GM12878 (cell line): ENCODE results near the gene DUS4L. TPM values are rescaled to one million over a fixed set of nuclear protein-coding genes. Genes with fewer than 3 reads are reported as not detected.

Experiments
- ATAC-seq: fragments of 200-7000 bp; cut with Tn5 transposase; 3 replicates; pipeline ENCODE4 v1.9.1; 2020; ENCODE audit warnings: mild to moderate bottlenecking, moderate library complexity
- BruUV-seq: library from RNA; stranded (reverse); fragments of 400-500 nt; replicated peaks from 2 replicates; lab custom pipeline; 2021; lab: Mats Ljungman, UMichigan
- CTCF ChIA-PET: fragments of 300-600 bp; sonication (Branson Sonifier 250); formaldehyde crosslinking; extraction: SDS; loops from one replicate; lab custom pipeline; 2021; ENCODE audit warnings: inconsistent platforms; lab: Yijun Ruan, JAX
- POLR2A ChIA-PET: fragments of 350-600 bp; formaldehyde crosslinking; extraction: SDS; loops from one replicate; lab custom pipeline; 2021; ENCODE audit warnings: inconsistent platforms; lab: Charles Lee
- RAD21 ChIA-PET: fragments of 300-600 bp; sonication (Branson Sonifier 250); formaldehyde crosslinking; loops from one replicate; lab custom pipeline; 2023; ENCODE audit warnings: antibody characterized with exemption; ENCODE audit not compliant: unreplicated experiment; lab: Charles Lee
- SMC1A ChIA-PET: fragments of 300-600 bp; sonication (Branson Sonifier 250); formaldehyde crosslinking; loops from one replicate; lab custom pipeline; 2023; ENCODE audit not compliant: unreplicated experiment, uncharacterized antibody; lab: Charles Lee
- DNase-seq: peaks from one replicate; pipeline ENCODE4 v3.0.0-alpha.2; 2011; ENCODE audit warnings: low read depth, low spot score
- FAIRE-seq: peaks from 3 replicates; lab custom pipeline; 2011; peaks lifted over from hg19 to GRCh38; lab: Jason Lieb, UNC
- H2AFZ ChIP-seq: 2 replicates; pipeline ENCODE4 v1.6.0; 2011; ENCODE audit warnings: low read depth, low read length, control low read depth; ENCODE audit not compliant: control insufficient read depth
- H3K27ac ChIP-seq: 2 replicates; pipeline ENCODE4 v1.5.1; 2011; ENCODE audit warnings: control low read depth; ENCODE audit not compliant: control insufficient read depth, insufficient read depth
- H3K27me3 ChIP-seq, 2 experiments: replicated peaks in 1 of 2; 2 replicates each; pipeline versions ENCODE4 v1.6.0 to v1.6.1; 2011; ENCODE audit warnings: low read length in 1 of 2; ENCODE audit not compliant: control insufficient read depth in 2 of 2, insufficient read depth in 2 of 2
- H3K36me3 ChIP-seq, 2 experiments: 2 replicates each; pipeline ENCODE4 v1.5.1; 2011; ENCODE audit warnings: low read length in 1 of 2; ENCODE audit not compliant: control insufficient read depth in 2 of 2, insufficient read depth in 2 of 2
- H3K4me1 ChIP-seq: 2 replicates; pipeline ENCODE4 v1.6.1; 2011; ENCODE audit warnings: mild to moderate bottlenecking, low read length, moderate library complexity, mixed read lengths; ENCODE audit not compliant: control insufficient read depth, insufficient read depth
- H3K4me2 ChIP-seq: 2 replicates; pipeline ENCODE4 v1.6.0; 2011; ENCODE audit warnings: control low read depth; ENCODE audit not compliant: control insufficient read depth, insufficient read depth
- H3K4me3 ChIP-seq: fragments of 200-600 bp; sonication (generic); 2 replicates; pipeline ENCODE4 v1.5.1; 2016
- H3K79me2 ChIP-seq: 2 replicates; pipeline ENCODE4 v1.6.0; 2011; ENCODE audit warnings: low read length; ENCODE audit not compliant: control insufficient read depth, insufficient read depth
- H3K9ac ChIP-seq: 2 replicates; pipeline ENCODE4 v1.8.0; 2011; ENCODE audit warnings: low read length, control low read depth, mixed read lengths; ENCODE audit not compliant: control insufficient read depth, insufficient read depth
- H3K9me3 ChIP-seq: replicated peaks from 3 replicates; pipeline ENCODE4 v1.5.1; 2011; ENCODE audit warnings: mild to moderate bottlenecking, low read length; ENCODE audit not compliant: control insufficient read depth, insufficient read depth
- H4K20me1 ChIP-seq: 2 replicates; pipeline ENCODE4 v1.6.0; 2011; ENCODE audit not compliant: control insufficient read depth, insufficient read depth
- CHD2 ChIP-seq: IDR thresholded peaks from 2 replicates; pipeline ENCODE4 v1.6.1; 2011; ENCODE audit warnings: low read depth, low read length, improper control_type of control experiment, borderline replicate concordance
- ESRRA ChIP-seq: IDR thresholded peaks from 2 replicates; pipeline ENCODE4 v1.6.1; 2012; ENCODE audit warnings: mild to moderate bottlenecking, low read length, improper control_type of control experiment
- GATAD2B ChIP-seq: fragments of 450-650 bp; conservative IDR thresholded peaks from 2 replicates; pipeline ENCODE4 v1.6.1; 2017; ENCODE audit warnings: low read depth, mild to moderate bottlenecking, moderate library complexity
- HDGF ChIP-seq: fragments of 450-650 bp; IDR thresholded peaks from 2 replicates; pipeline ENCODE4 v1.6.1; 2016; ENCODE audit warnings: antibody characterized with exemption
- NBN ChIP-seq: fragments of 450-650 bp; IDR thresholded peaks from 2 replicates; pipeline ENCODE4 v1.6.1; 2016
- SIX5 ChIP-seq: IDR thresholded peaks from 2 replicates; pipeline ENCODE4 v1.6.1; 2011; ENCODE audit warnings: mild to moderate bottlenecking, low read depth, low read length, moderate library complexity; ENCODE audit not compliant: severe bottlenecking
- WGBS: methylation state at CpG from one replicate; pipeline ENCODE4 v1.1.6; 2016; ENCODE audit warnings: low lambda C conversion rate; ENCODE audit not compliant: insufficient replicate concordance, insufficient coverage; ENCODE audit errors: missing lambda C conversion rate; 5-methylcytosine and 5-hydroxymethylcytosine counted together
- in situ Hi-C: fragments of 300-500 bp; cut with MboI; formaldehyde crosslinking; loops from 9 replicates; pipeline ENCODE4 v1.14.3; 2018; ENCODE audit warnings: mixed read lengths
- intact Hi-C: fragments of 100-400 bp; cut with micrococcal nuclease; formaldehyde crosslinking; loops from one replicate; pipeline ENCODE4 v1.14.2; 2022; ENCODE audit not compliant: unreplicated experiment
- polyA plus RNA-seq, 11 experiments: library from polyadenylated mRNA; depleted of rRNA in 4 of 11; unstranded in 6 of 11; stranded (reverse) in 5 of 11; fragments of >200 nt; fragmentation: Nextera tagmentation in 4 of 11; fragmentation: Illumina TruSeq in 1 of 11; extraction: Ambion mirVana in 4 of 11; extraction: Trizol in 1 of 11; gene quantifications; 1 replicate in 1 of 11; 2 replicates in 10 of 11; pipeline versions ENCODE4 v1.2.1 to v1.2.3, GENCODE V29; 2011 to 2016; ENCODE audit warnings: inconsistent platforms in 2 of 11, missing spikeins in 2 of 11, low read depth in 1 of 11
- total RNA-seq, 4 experiments: library from RNA; depleted of rRNA in 3 of 4; stranded (reverse); fragments of >200 nt in 3 of 4; fragmentation: Illumina TruSeq in 1 of 4; extraction: Trizol in 1 of 4; gene quantifications; 2 replicates each; pipeline versions ENCODE4 v1.2.1 to v1.2.3, GENCODE V29; 2013 to 2021
- TF ChIP-seq, protein P1 (sequence below): IDR thresholded peaks from 2 replicates; pipeline ENCODE4 v1.6.1; 2012; ENCODE audit warnings: low read depth, low read length, improper control_type of control experiment
- TF ChIP-seq, protein P2 (sequence below): fragments of 450-650 bp; conservative IDR thresholded peaks from 2 replicates; pipeline ENCODE4 v1.6.1; 2017; ENCODE audit warnings: mild to moderate bottlenecking, moderate library complexity

Gene DUS4L
- total and polyA plus RNA-seq, 10 of the 15 experiments (the other 5 are each of a cell fraction or from before 2014, with no cell fraction given), result 5.3 to 15.3 (median 12.8) TPM

DNA sequence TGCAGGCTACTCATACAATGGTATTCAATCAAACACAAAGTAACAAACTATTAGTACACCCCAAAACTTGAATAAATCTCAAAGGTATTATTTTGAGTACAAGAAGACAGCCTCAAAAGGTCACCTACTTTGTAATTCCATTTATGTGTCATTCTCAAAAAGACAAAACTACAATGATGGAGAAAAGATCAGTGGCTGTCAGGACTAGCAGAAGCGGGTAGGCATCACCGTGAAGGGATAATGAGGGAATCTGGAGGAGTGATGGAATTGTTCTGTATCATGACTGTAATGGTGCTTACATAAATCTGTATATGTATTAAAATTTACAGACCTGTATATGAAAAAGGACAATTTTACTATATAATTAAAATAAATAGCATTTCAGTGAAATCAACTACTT, 37.1 kb upstream of the DUS4L start:
- POLR2A ChIA-PET, result no interaction called here
- WGBS, result 100% methylated on average over 2 of the region's 2 CpGs
- SMC1A ChIA-PET, result no interaction called here

More for the DNA sequence above, 37.1 kb upstream of the DUS4L start:
- no peak for TF ChIP-seq SIX5
- TF ChIP-seq, protein P1, sequence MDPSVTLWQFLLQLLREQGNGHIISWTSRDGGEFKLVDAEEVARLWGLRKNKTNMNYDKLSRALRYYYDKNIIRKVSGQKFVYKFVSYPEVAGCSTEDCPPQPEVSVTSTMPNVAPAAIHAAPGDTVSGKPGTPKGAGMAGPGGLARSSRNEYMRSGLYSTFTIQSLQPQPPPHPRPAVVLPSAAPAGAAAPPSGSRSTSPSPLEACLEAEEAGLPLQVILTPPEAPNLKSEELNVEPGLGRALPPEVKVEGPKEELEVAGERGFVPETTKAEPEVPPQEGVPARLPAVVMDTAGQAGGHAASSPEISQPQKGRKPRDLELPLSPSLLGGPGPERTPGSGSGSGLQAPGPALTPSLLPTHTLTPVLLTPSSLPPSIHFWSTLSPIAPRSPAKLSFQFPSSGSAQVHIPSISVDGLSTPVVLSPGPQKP, result no peak
- TF ChIP-seq CHD2, result no peak
- no peak for TF ChIP-seq ESRRA
- TF ChIP-seq, protein P2, sequence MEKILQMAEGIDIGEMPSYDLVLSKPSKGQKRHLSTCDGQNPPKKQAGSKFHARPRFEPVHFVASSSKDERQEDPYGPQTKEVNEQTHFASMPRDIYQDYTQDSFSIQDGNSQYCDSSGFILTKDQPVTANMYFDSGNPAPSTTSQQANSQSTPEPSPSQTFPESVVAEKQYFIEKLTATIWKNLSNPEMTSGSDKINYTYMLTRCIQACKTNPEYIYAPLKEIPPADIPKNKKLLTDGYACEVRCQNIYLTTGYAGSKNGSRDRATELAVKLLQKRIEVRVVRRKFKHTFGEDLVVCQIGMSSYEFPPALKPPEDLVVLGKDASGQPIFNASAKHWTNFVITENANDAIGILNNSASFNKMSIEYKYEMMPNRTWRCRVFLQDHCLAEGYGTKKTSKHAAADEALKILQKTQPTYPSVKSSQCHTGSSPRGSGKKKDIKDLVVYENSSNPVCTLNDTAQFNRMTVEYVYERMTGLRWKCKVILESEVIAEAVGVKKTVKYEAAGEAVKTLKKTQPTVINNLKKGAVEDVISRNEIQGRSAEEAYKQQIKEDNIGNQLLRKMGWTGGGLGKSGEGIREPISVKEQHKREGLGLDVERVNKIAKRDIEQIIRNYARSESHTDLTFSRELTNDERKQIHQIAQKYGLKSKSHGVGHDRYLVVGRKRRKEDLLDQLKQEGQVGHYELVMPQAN, result no peak
- no peak for TF ChIP-seq NBN
- TF ChIP-seq HDGF, result no peak
- TF ChIP-seq GATAD2B, result no peak
- Histone ChIP-seq H4K20me1 (no peaks in the 10 kb centered on the region), H3K79me2 (no peaks in the 10 kb centered on the region), H3K9ac (no peak overlapping the region), H3K4me1 (no peaks in the 10 kb centered on the region), H3K27ac (no peak overlapping the region), H3K9me3 (no peaks in the 10 kb centered on the region), H3K4me2 (no peak overlapping the region), H2AFZ (no peak overlapping the region), H3K27me3 (no peaks in the 10 kb centered on the region), H3K4me3 (no peak overlapping the region), H3K36me3 (no peaks in the 10 kb centered on the region; a peak in 1 of 4 replicates)
- in situ Hi-C loops, result no loop called here
- ChIA-PET CTCF (no interaction called here), RAD21 (no interaction called here)
- no TSS peak for BruUV-seq
- FAIRE-seq, result no peak
- no peak for DNase-seq
- intact Hi-C loops, result no loop called here
- no peak for ATAC-seq
